CD4-positive, CD25-positive, alpha-beta regulatory T cell (primary cell): Measurements from ENCODE around the gene CENPF. TPM values are rescaled to one million over a fixed set of nuclear protein-coding genes. Genes with fewer than 3 reads are reported as not detected.
A peak's percentile ranks its signal among the peaks of the same experiment; 100 is the strongest.
"Not testable (repeated sequence)": the region's sequence is repeated elsewhere in the genome, so short reads cannot be mapped to it uniquely, and the experiment has no call there.

Experiments
- ATAC-seq, 2 donors: fragments of 150-1000 bp; cut with Tn5 transposase; one replicate each; pipeline ENCODE4 v1.10.0; 2021; ENCODE audit warnings: low read depth in 2 of 2, moderate number of reproducible peaks in 2 of 2, moderate library complexity in 1 of 2
- DNase-seq, 3 donors: peaks; one replicate each; pipeline versions ENCODE4 v3.0.0 to v3.0.0-alpha.2; 2012 to 2022; ENCODE audit warnings: mixed read lengths in 1 of 3
- H3K27ac ChIP-seq: one replicate; pipeline ENCODE4 v1.7.0; 2013; ENCODE audit warnings: mild to moderate bottlenecking, low read length; ENCODE audit not compliant: insufficient read depth, poor library complexity, severe bottlenecking
- H3K27me3 ChIP-seq: one replicate; pipeline ENCODE4 v1.7.0; 2013; ENCODE audit warnings: low read length; ENCODE audit not compliant: control insufficient read depth, insufficient read depth
- H3K36me3 ChIP-seq: one replicate; pipeline ENCODE4 v1.7.0; 2013; ENCODE audit warnings: mild to moderate bottlenecking, low read length, moderate library complexity; ENCODE audit not compliant: control insufficient read depth, insufficient read depth
- H3K4me1 ChIP-seq: 2 replicates; pipeline ENCODE4 v1.7.0; 2013; ENCODE audit warnings: mild to moderate bottlenecking, low read length; ENCODE audit not compliant: insufficient read depth, control insufficient read depth, poor library complexity, severe bottlenecking
- H3K4me3 ChIP-seq: one replicate; pipeline ENCODE4 v1.7.0; 2013; ENCODE audit warnings: low read depth, mild to moderate bottlenecking, low read length, moderate library complexity
- H3K9me3 ChIP-seq, 2 experiments: 1 replicate in 1 of 2; 2 replicates in 1 of 2; pipeline ENCODE4 v1.7.0; 2013; ENCODE audit warnings: low read length in 2 of 2, mild to moderate bottlenecking in 1 of 2, moderate library complexity in 1 of 2; ENCODE audit not compliant: control insufficient read depth in 2 of 2
- H3K27ac Mint-ChIP-seq, 3 donors: one replicate each; pipeline ENCODE4 v1.8.0; 2020 to 2022; ENCODE audit warnings: mild to moderate bottlenecking in 3 of 3, mixed read lengths in 3 of 3, moderate library complexity in 2 of 3
- H3K27me3 Mint-ChIP-seq: one replicate; pipeline ENCODE4 v1.8.0; 2022; ENCODE audit warnings: mild to moderate bottlenecking, mixed read lengths
- H3K36me3 Mint-ChIP-seq: one replicate; pipeline ENCODE4 v1.8.0; 2020; ENCODE audit warnings: mixed read lengths
- H3K4me1 Mint-ChIP-seq, 4 donors: one replicate each; pipeline ENCODE4 v1.8.0; 2020 to 2022; ENCODE audit warnings: mixed read lengths in 4 of 4, mild to moderate bottlenecking in 1 of 4
- H3K4me3 Mint-ChIP-seq, 4 donors: one replicate each; pipeline ENCODE4 v1.8.0; 2020 to 2022; ENCODE audit warnings: mild to moderate bottlenecking in 4 of 4, mixed read lengths in 4 of 4, moderate library complexity in 3 of 4
- H3K9me3 Mint-ChIP-seq, 7 donors: one replicate each; pipeline ENCODE4 v1.8.0; 2020 to 2022; ENCODE audit warnings: mixed read lengths in 7 of 7, mild to moderate bottlenecking in 3 of 7, moderate library complexity in 2 of 7
- polyA plus RNA-seq, 4 donors: library from polyadenylated mRNA; unstranded; fragments of 300-500 nt; fragmentation: Illumina TruSeq; gene quantifications; one replicate each; pipeline ENCODE4 v1.2.3, GENCODE V29; 2021
- total RNA-seq: library from RNA; stranded (reverse); gene quantifications from one replicate; pipeline ENCODE4 v1.2.3, GENCODE V29; 2022

Gene CENPF
- total and polyA plus RNA-seq, 5 donors from 2014 or later = 0.75 to 7.9 (median 1.2) TPM

GRCh38 chr1:214605484-214605883, 2.5 kb downstream of the CENPF start:
- ATAC-seq, H3K27me3 Mint-ChIP-seq, H3K9me3 Mint-ChIP-seq, H3K36me3 ChIP-seq, H3K27me3 ChIP-seq, H3K4me3 ChIP-seq, H3K27ac ChIP-seq, H3K27ac Mint-ChIP-seq, H3K9me3 ChIP-seq, DNase-seq, H3K4me3 Mint-ChIP-seq, H3K36me3 Mint-ChIP-seq: not testable (repeated sequence)
- peaks cover 19 to 25% (median 22%) of the 10 kb centered on the region in 4 donors for H3K4me1 Mint-ChIP-seq
- H3K4me1 ChIP-seq = peaks cover 20% of the 10 kb centered on the region

- not testable (repeated sequence) for H3K9me3 ChIP-seq, H3K9me3 Mint-ChIP-seq, H3K27me3 ChIP-seq, H3K4me3 ChIP-seq, H3K4me3 Mint-ChIP-seq, H3K27me3 Mint-ChIP-seq, H3K36me3 Mint-ChIP-seq, ATAC-seq, DNase-seq, H3K27ac ChIP-seq, H3K27ac Mint-ChIP-seq, H3K36me3 ChIP-seq
- H3K4me1 Mint-ChIP-seq = peaks cover 19 to 25% (median 22%) of the 10 kb centered on the region in 4 donors
- H3K4me1 ChIP-seq = peaks cover 20% of the 10 kb centered on the region
Measured at GRCh38 chr1:214605933-214606925, 3.2 kb downstream of the CENPF start.

GRCh38 chr1:214607492-214608215, 4.7 kb downstream of the CENPF start:
- not testable (repeated sequence) for H3K4me3 ChIP-seq, H3K27me3 Mint-ChIP-seq, H3K4me3 Mint-ChIP-seq, H3K27ac ChIP-seq, H3K36me3 ChIP-seq, DNase-seq, H3K27me3 ChIP-seq, H3K9me3 ChIP-seq, H3K9me3 Mint-ChIP-seq, H3K36me3 Mint-ChIP-seq, H3K27ac Mint-ChIP-seq, ATAC-seq
- peaks cover 16 to 27% (median 20%) of the 10 kb centered on the region in 4 donors for H3K4me1 Mint-ChIP-seq
- peaks cover 14% of the 10 kb centered on the region for H3K4me1 ChIP-seq

- not testable (repeated sequence) for H3K4me3 ChIP-seq, H3K27me3 ChIP-seq, H3K27ac ChIP-seq, ATAC-seq, H3K27ac Mint-ChIP-seq, H3K9me3 Mint-ChIP-seq, DNase-seq, H3K9me3 ChIP-seq, H3K27me3 Mint-ChIP-seq, H3K4me3 Mint-ChIP-seq, H3K36me3 Mint-ChIP-seq, H3K36me3 ChIP-seq
- peaks cover 12% of the 10 kb centered on the region for H3K4me1 ChIP-seq
- peaks cover 14 to 25% (median 17%) of the 10 kb centered on the region in 4 donors for H3K4me1 Mint-ChIP-seq
Measured at GRCh38 chr1:214608216-214608783, 5.3 kb downstream of the CENPF start.

- Mint-ChIP-seq H3K4me3 (peak overlapping the region in 1 of 4 donors; percentile 50), H3K4me1 (peaks cover 10 to 27% (median 18%) of the 10 kb centered on the region in 4 donors)
- H3K4me1 ChIP-seq, H3K36me3 ChIP-seq, H3K4me3 ChIP-seq, DNase-seq, H3K27me3 ChIP-seq, H3K9me3 ChIP-seq, H3K27ac Mint-ChIP-seq, H3K36me3 Mint-ChIP-seq, ATAC-seq, H3K27me3 Mint-ChIP-seq, H3K27ac ChIP-seq, H3K9me3 Mint-ChIP-seq: not testable (repeated sequence)
Measured at GRCh38 chr1:214608817-214609216, 5.8 kb downstream of the CENPF start.

- DNase-seq (no peak), ATAC-seq (no peak)
- Mint-ChIP-seq H3K27me3 (no peaks in the 10 kb centered on the region), H3K4me3 (peak overlapping the region in 1 of 4 donors; percentile 50), H3K27ac (peak overlapping the region in 1 of 3 donors; percentile 30), H3K9me3 (peaks cover 0 to 4% (median 2%) of the 10 kb centered on the region in 7 donors), H3K36me3 (no peaks in the 10 kb centered on the region), H3K4me1 (peaks cover 3 to 27% (median 14%) of the 10 kb centered on the region in 4 donors)
- H3K4me3 ChIP-seq = no peak overlapping the region
- no peaks in the 10 kb centered on the region for H3K36me3 ChIP-seq
- no peaks in the 10 kb centered on the region for H3K9me3 ChIP-seq
- peaks cover 4% of the 10 kb centered on the region for H3K4me1 ChIP-seq
- H3K27ac ChIP-seq = no peak overlapping the region
- no peaks in the 10 kb centered on the region for H3K27me3 ChIP-seq
Measured at GRCh38 chr1:214609692-214610091, 6.7 kb downstream of the CENPF start.

GRCh38 chr1:214610136-214610535, 7.1 kb downstream of the CENPF start:
- peak overlapping the region in 1 of 3 donors; percentile 84 for H3K27ac Mint-ChIP-seq
- H3K9me3 ChIP-seq, ATAC-seq, DNase-seq, H3K27ac ChIP-seq, H3K27me3 Mint-ChIP-seq, H3K36me3 Mint-ChIP-seq, H3K4me1 ChIP-seq, H3K36me3 ChIP-seq, H3K27me3 ChIP-seq, H3K4me3 ChIP-seq, H3K9me3 Mint-ChIP-seq: not testable (repeated sequence)
- peak overlapping the region in 1 of 4 donors; percentile 12 for H3K4me3 Mint-ChIP-seq
- H3K4me1 Mint-ChIP-seq = peaks cover 3 to 25% (median 13%) of the 10 kb centered on the region in 4 donors
